Lower lobe of right lung (tissue), 2 donors: ENCODE results near the gene SS18L1. TPM values are rescaled to one million over a fixed set of nuclear protein-coding genes. Genes with fewer than 3 reads are reported as not detected.
"Not testable (repeated sequence)": the region's sequence is repeated elsewhere in the genome, so short reads cannot be mapped to it uniquely, and the experiment has no call there.

Experiments
- ATAC-seq, 2 donors: fragments of 200-7000 bp; cut with Tn5 transposase; one replicate each; pipeline ENCODE4 v1.9.1; 2020 to 2022; ENCODE audit warnings: mild to moderate bottlenecking in 2 of 2, moderate library complexity in 2 of 2
- DNase-seq: peaks from one replicate; pipeline ENCODE4 v3.0.0-alpha.2; 2020
- H3K27ac ChIP-seq: fragments of 200-600 bp; one replicate; pipeline ENCODE4 v1.8.0; 2022
- H3K27me3 ChIP-seq: fragments of 200-600 bp; one replicate; pipeline ENCODE4 v1.8.0; 2022; ENCODE audit warnings: low read depth
- H3K36me3 ChIP-seq: fragments of 200-600 bp; one replicate; pipeline ENCODE4 v1.8.0; 2022; ENCODE audit warnings: mild to moderate bottlenecking
- H3K4me1 ChIP-seq: fragments of 200-600 bp; one replicate; pipeline ENCODE4 v1.8.0; 2022
- H3K4me3 ChIP-seq: fragments of 200-600 bp; one replicate; pipeline ENCODE4 v1.8.0; 2022; ENCODE audit warnings: mild to moderate bottlenecking
- H3K9me3 ChIP-seq: fragments of 200-600 bp; one replicate; pipeline ENCODE4 v1.8.0; 2022
- intact Hi-C: fragments of 100-400 bp; cut with DNase I; formaldehyde crosslinking; loops from one replicate; pipeline ENCODE4 v1.11.0; 2022
- total RNA-seq: library from RNA; stranded (reverse); fragmentation: NEBNext Ultra II Directional; extraction: Animal tissue kit (Norgen Biotek cat#: 25700); gene quantifications from one replicate; pipeline ENCODE4 v1.2.1, GENCODE V29; 2021
- TF ChIP-seq, protein P1 (sequence below): fragments of 200-600 bp; IDR thresholded peaks from one replicate; pipeline ENCODE4 v1.8.0; 2022; ENCODE audit warnings: antibody characterized with exemption, mild to moderate bottlenecking
- donor health status: DM: no; HTN: yes; CAD: no; lungs with severe emphysema.

SS18L1 gene
- total RNA-seq, 1 donor from 2014 or later: 17.8 TPM

DNA sequence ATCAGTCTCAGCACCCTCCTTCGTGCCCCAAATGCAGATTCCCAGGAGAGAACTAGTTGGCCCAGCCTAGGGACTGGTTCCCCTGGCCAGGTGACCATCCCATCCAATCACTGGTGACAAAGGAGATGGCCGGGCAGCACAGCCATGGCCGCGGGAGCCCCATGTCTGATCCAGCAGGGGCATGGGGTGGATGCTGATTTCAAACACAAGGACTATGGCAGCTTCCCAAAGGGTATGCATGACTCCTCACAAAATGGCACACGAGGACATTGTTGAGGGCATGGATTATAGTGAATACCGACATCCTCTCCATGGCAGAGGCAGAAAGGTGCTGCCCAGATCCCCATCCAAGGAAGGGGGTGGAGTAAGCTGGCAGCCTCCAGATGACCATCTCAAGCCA lies 31.2 kb upstream of the SS18L1 start:
- peaks cover 4% of the 10 kb centered on the region for H3K27me3 ChIP-seq
- H3K4me3 ChIP-seq: no peak overlapping the region
- peaks cover 50% of the 10 kb centered on the region for H3K9me3 ChIP-seq
- ATAC-seq (no peak), DNase-seq (no peak)
- H3K36me3 ChIP-seq: no peaks in the 10 kb centered on the region
- H3K27ac ChIP-seq: no peak overlapping the region
- H3K4me1 ChIP-seq: no peaks in the 10 kb centered on the region
- intact Hi-C loops: no loop called here
- TF ChIP-seq, protein P1, sequence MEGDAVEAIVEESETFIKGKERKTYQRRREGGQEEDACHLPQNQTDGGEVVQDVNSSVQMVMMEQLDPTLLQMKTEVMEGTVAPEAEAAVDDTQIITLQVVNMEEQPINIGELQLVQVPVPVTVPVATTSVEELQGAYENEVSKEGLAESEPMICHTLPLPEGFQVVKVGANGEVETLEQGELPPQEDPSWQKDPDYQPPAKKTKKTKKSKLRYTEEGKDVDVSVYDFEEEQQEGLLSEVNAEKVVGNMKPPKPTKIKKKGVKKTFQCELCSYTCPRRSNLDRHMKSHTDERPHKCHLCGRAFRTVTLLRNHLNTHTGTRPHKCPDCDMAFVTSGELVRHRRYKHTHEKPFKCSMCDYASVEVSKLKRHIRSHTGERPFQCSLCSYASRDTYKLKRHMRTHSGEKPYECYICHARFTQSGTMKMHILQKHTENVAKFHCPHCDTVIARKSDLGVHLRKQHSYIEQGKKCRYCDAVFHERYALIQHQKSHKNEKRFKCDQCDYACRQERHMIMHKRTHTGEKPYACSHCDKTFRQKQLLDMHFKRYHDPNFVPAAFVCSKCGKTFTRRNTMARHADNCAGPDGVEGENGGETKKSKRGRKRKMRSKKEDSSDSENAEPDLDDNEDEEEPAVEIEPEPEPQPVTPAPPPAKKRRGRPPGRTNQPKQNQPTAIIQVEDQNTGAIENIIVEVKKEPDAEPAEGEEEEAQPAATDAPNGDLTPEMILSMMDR: no peak

- intact Hi-C loops: no loop called here
- DNase-seq: no peak
- peaks cover 3% of the 10 kb centered on the region for H3K4me1 ChIP-seq
- H3K36me3 ChIP-seq: no peaks in the 10 kb centered on the region
- peaks cover 24% of the 10 kb centered on the region for H3K9me3 ChIP-seq
- no peak overlapping the region for H3K4me3 ChIP-seq
- no peak overlapping the region for H3K27ac ChIP-seq
- TF ChIP-seq, protein P1: no peak
- ATAC-seq: no peak
- H3K27me3 ChIP-seq: peaks cover 7% of the 10 kb centered on the region
These were observed 28.7 kb upstream of the SS18L1 start for GRCh38 chr20:62114894-62115293.

- intact Hi-C loops, H3K27ac ChIP-seq, H3K27me3 ChIP-seq, H3K4me1 ChIP-seq, DNase-seq, ATAC-seq, H3K4me3 ChIP-seq, H3K36me3 ChIP-seq: not testable (repeated sequence)
- H3K9me3 ChIP-seq: peaks cover 18% of the 10 kb centered on the region
These were observed 27.7 kb upstream of the SS18L1 start for GRCh38 chr20:62115800-62116407.

GRCh38 chr20:62116558-62117361 lies 26.8 kb upstream of the SS18L1 start:
- H3K9me3 ChIP-seq: peaks cover 9% of the 10 kb centered on the region
- ATAC-seq: no peak
- no peak for DNase-seq
- H3K4me3 ChIP-seq: no peak overlapping the region
- no peak overlapping the region for H3K27ac ChIP-seq
- H3K4me1 ChIP-seq: peaks cover 9% of the 10 kb centered on the region
- no peaks in the 10 kb centered on the region for H3K36me3 ChIP-seq
- TF ChIP-seq, protein P1: no peak
- H3K27me3 ChIP-seq: peaks cover 7% of the 10 kb centered on the region
- intact Hi-C loops: no loop called here

GRCh38 chr20:62117362-62117646 lies 26.3 kb upstream of the SS18L1 start:
- H3K27ac ChIP-seq: no peak overlapping the region
- H3K4me3 ChIP-seq: no peak overlapping the region
- peaks cover 7% of the 10 kb centered on the region for H3K27me3 ChIP-seq
- H3K9me3 ChIP-seq: peaks cover 9% of the 10 kb centered on the region
- intact Hi-C loops: no loop called here
- TF ChIP-seq, protein P1: no peak
- no peak for DNase-seq
- no peak for ATAC-seq
- peaks cover 9% of the 10 kb centered on the region for H3K4me1 ChIP-seq
- H3K36me3 ChIP-seq: no peaks in the 10 kb centered on the region

- TF ChIP-seq, protein P1: no peak
- H3K27me3 ChIP-seq: peaks cover 7% of the 10 kb centered on the region
- no peak for ATAC-seq
These were observed 25.9 kb upstream of the SS18L1 start for GRCh38 chr20:62117658-62118057.

More at GRCh38 chr20:62117658-62118057, 25.9 kb upstream of the SS18L1 start:
- Histone ChIP-seq H3K4me3 (no peak overlapping the region), H3K9me3 (peaks cover 9% of the 10 kb centered on the region), H3K27ac (no peak overlapping the region), H3K4me1 (peaks cover 9% of the 10 kb centered on the region), H3K36me3 (no peaks in the 10 kb centered on the region)
- intact Hi-C loops: no loop called here
- DNase-seq: no peak
